Smooth muscle cell (in vitro differentiated cells): ENCODE results near the gene CCNL2. TPM values are rescaled to one million over a fixed set of nuclear protein-coding genes. Genes with fewer than 3 reads are reported as not detected.

ENCODE experiments used
- DNase-seq: peaks from one replicate; lab custom pipeline; 2025; ENCODE audit not compliant: unreplicated experiment; lab: John Stamatoyannopoulos, UW
- H2AFZ ChIP-seq: fragments of 200-600 bp; sonication (generic); 2 replicates; pipeline ENCODE4 v1.6.0; 2016; ENCODE audit warnings: antibody characterized with exemption, low read depth, mild to moderate bottlenecking
- H3F3A ChIP-seq: fragments of 200-600 bp; sonication (generic); 2 replicates; pipeline ENCODE4 v1.6.0; 2017; ENCODE audit warnings: antibody characterized with exemption, low read depth
- H3K27ac ChIP-seq: fragments of 200-600 bp; sonication (generic); 2 replicates; pipeline ENCODE4 v1.5.1; 2016; ENCODE audit warnings: low read depth, mild to moderate bottlenecking
- H3K27me3 ChIP-seq: fragments of 200-600 bp; sonication (generic); 2 replicates; pipeline ENCODE4 v1.6.1; 2016; ENCODE audit warnings: low read depth, mild to moderate bottlenecking
- H3K36me3 ChIP-seq: fragments of 200-600 bp; sonication (generic); 2 replicates; pipeline ENCODE4 v1.5.1; 2016; ENCODE audit warnings: low read depth
- H3K4me1 ChIP-seq: fragments of 200-600 bp; sonication (generic); 2 replicates; pipeline ENCODE4 v1.5.1; 2016; ENCODE audit warnings: low read depth
- H3K4me2 ChIP-seq: fragments of 200-600 bp; sonication (generic); 2 replicates; pipeline ENCODE4 v1.6.0; 2016; ENCODE audit warnings: mild to moderate bottlenecking
- H3K4me3 ChIP-seq: fragments of 200-600 bp; sonication (generic); 2 replicates; pipeline ENCODE4 v1.5.1; 2016; ENCODE audit warnings: mild to moderate bottlenecking
- H3K79me2 ChIP-seq: fragments of 200-600 bp; sonication (generic); 2 replicates; pipeline ENCODE4 v1.6.0; 2016; ENCODE audit warnings: low read depth, mild to moderate bottlenecking
- H3K9ac ChIP-seq: fragments of 200-600 bp; sonication (generic); 2 replicates; pipeline ENCODE4 v1.6.0; 2016; ENCODE audit warnings: low read depth
- H3K9me3 ChIP-seq: fragments of 200-600 bp; sonication (generic); replicated peaks from 2 replicates; pipeline ENCODE4 v1.5.1; 2016; ENCODE audit warnings: low read depth
- H4K20me1 ChIP-seq: fragments of 200-600 bp; sonication (generic); 2 replicates; pipeline ENCODE4 v1.6.0; 2016; ENCODE audit warnings: low read depth
- CTCF ChIP-seq: fragments of 200-600 bp; sonication (generic); IDR thresholded peaks from 2 replicates; pipeline ENCODE4 v1.5.1; 2017; ENCODE audit warnings: borderline replicate concordance, mild to moderate bottlenecking, antibody characterized with exemption; ENCODE audit not compliant: insufficient read depth, poor library complexity, severe bottlenecking
- WGBS: methylation state at CpG from one replicate; pipeline ENCODE4 v1.1.7; 2016; ENCODE audit warnings: low lambda C conversion rate; 5-methylcytosine and 5-hydroxymethylcytosine counted together
- polyA plus RNA-seq: library from polyadenylated mRNA; unstranded; fragments of >200 nt; fragmentation: Nextera tagmentation; extraction: Ambion mirVana; gene quantifications from 2 replicates; pipeline ENCODE4 v1.2.1, GENCODE V29; 2016
- total RNA-seq: library from RNA; depleted of rRNA; stranded (reverse); fragments of >200 nt; gene quantifications from 2 replicates; pipeline ENCODE4 v1.2.3, GENCODE V29; 2014

The CCNL2 gene
- total and polyA plus RNA-seq, 2 experiments from 2014 or later = 144 to 180 TPM

GRCh38 chr1:1422465-1423244, 23.5 kb upstream of the CCNL2 start:
- H3K36me3 ChIP-seq = no peaks in the 10 kb centered on the region
- no peaks in the 10 kb centered on the region for H4K20me1 ChIP-seq
- no peak overlapping the region for H3K9ac ChIP-seq
- no peak overlapping the region for H2AFZ ChIP-seq
- no peak overlapping the region for H3K4me3 ChIP-seq
- H3K9me3 ChIP-seq = no peaks in the 10 kb centered on the region
- no peak for TF ChIP-seq CTCF
- H3K27ac ChIP-seq = peak overlapping the region; percentile 53
- peak overlapping the region; percentile 7 for H3K4me2 ChIP-seq
- no peaks in the 10 kb centered on the region for H3K79me2 ChIP-seq
- H3F3A ChIP-seq = peaks cover 7% of the 10 kb centered on the region
- no peak for DNase-seq
- H3K27me3 ChIP-seq = no peaks in the 10 kb centered on the region
- H3K4me1 ChIP-seq = peaks cover 15% of the 10 kb centered on the region
- 55% methylated on average over 29 of the region's 29 CpGs for WGBS

- Histone ChIP-seq H3K4me3 (no peak overlapping the region), H4K20me1 (no peaks in the 10 kb centered on the region), H3K4me1 (peaks cover 15% of the 10 kb centered on the region), H3K27me3 (no peaks in the 10 kb centered on the region), H3K79me2 (no peaks in the 10 kb centered on the region), H2AFZ (no peak overlapping the region), H3K27ac (peak overlapping the region; percentile 53), H3K4me2 (peak overlapping the region; percentile 7), H3F3A (peaks cover 7% of the 10 kb centered on the region), H3K9ac (no peak overlapping the region), H3K36me3 (no peaks in the 10 kb centered on the region), H3K9me3 (no peaks in the 10 kb centered on the region)
- TF ChIP-seq CTCF = no peak
- WGBS = 82% methylated on average over 7 of the region's 7 CpGs
- no peak for DNase-seq
Observed at GRCh38 chr1:1421907-1422464, 22.9 kb upstream of the CCNL2 start.

- H2AFZ ChIP-seq = no peak within 1 kb of the TSS
- H3K9ac ChIP-seq = no peak within 1 kb of the TSS
- H3K4me2 ChIP-seq = peak within 1 kb of the TSS; percentile 54
- 80% methylated on average over 17 of the region's 18 CpGs for WGBS
- peak within 1 kb of the TSS; percentile 53 for H3K27ac ChIP-seq
- DNase-seq = no peak
- no peak for TF ChIP-seq CTCF
- H3K27me3 ChIP-seq = no peaks in the 10 kb centered on the region
- no peaks in the 10 kb centered on the region for H3K9me3 ChIP-seq
- H3K36me3 ChIP-seq = no peaks in the 10 kb centered on the region
- H3K79me2 ChIP-seq = no peaks in the 10 kb centered on the region
- peaks cover 11% of the 10 kb centered on the region for H3K4me1 ChIP-seq
- peaks cover 7% of the 10 kb centered on the region for H3F3A ChIP-seq
- peak within 1 kb of the TSS; percentile 8 for H3K4me3 ChIP-seq
- H4K20me1 ChIP-seq = no peaks in the 10 kb centered on the region
Observed at GRCh38 chr1:1421147-1421906, 22.2 kb upstream of the CCNL2 start, which contains the start of gene ANKRD65. ANKRD65 (minus strand) TSS chr1:1421276; CDS start chr1:1421005, 271 bp downstream.
